Lower leg skin (tissue), 4 donors: ENCODE results near the gene INHBB. TPM values are rescaled to one million over a fixed set of nuclear protein-coding genes. Genes with fewer than 3 reads are reported as not detected.
"Not testable (repeated sequence)": the region's sequence is repeated elsewhere in the genome, so short reads cannot be mapped to it uniquely, and the experiment has no call there.

Experiments
- DNase-seq, 2 donors: peaks; one replicate each; pipeline ENCODE4 v3.0.0-alpha.2; 2019; ENCODE audit warnings: low spot score in 2 of 2
- H3K4me3 ChIP-seq: fragments of 200-600 bp; sonication (generic); 2 replicates; pipeline ENCODE4 v1.5.1; 2017; ENCODE audit warnings: mild to moderate bottlenecking, low read depth; ENCODE audit not compliant: poor library complexity, severe bottlenecking
- POLR2A ChIP-seq, 2 donors: fragments of 450-650 bp; IDR thresholded peaks; one replicate each; pipeline ENCODE4 v1.6.1; 2016 to 2017; ENCODE audit warnings: antibody characterized with exemption in 2 of 2, mild to moderate bottlenecking in 1 of 2, moderate library complexity in 1 of 2
- WGBS, 2 donors: methylation state at CpG; one replicate each; pipeline ENCODE4 v1.1.5; 2018; 5-methylcytosine and 5-hydroxymethylcytosine counted together
- intact Hi-C: fragments of 100-400 bp; cut with DNase I; formaldehyde crosslinking; loops from one replicate; pipeline ENCODE4 v1.15.0; 2023; ENCODE audit warnings: low total_unique reads
- total RNA-seq, 4 donors: library from RNA; depleted of rRNA; stranded (reverse); fragments of >200 nt; gene quantifications; one replicate each; pipeline ENCODE4 v1.1.0, GENCODE V29; 2016
- TF ChIP-seq, protein P1 (sequence below), 3 donors: fragments of 450-650 bp; IDR thresholded peaks; one replicate each; pipeline ENCODE4 v1.5.1; 2016; ENCODE audit warnings: antibody characterized with exemption in 3 of 3, mild to moderate bottlenecking in 3 of 3, moderate library complexity in 2 of 3

The INHBB gene
- total RNA-seq, 4 donors from 2014 or later, result 9.4 to 47.9 (median 25.0) TPM

- H3K4me3 ChIP-seq, result no peak overlapping the region
- intact Hi-C loops, result no loop called here
- WGBS, 2 donors, result 59 to 63% methylated on average over 4 of the region's 4 CpGs
- DNase-seq, result no peak
- no peak for TF ChIP-seq POLR2A (IDR thresholded peaks at IDR 0.05)
- TF ChIP-seq, protein P1, sequence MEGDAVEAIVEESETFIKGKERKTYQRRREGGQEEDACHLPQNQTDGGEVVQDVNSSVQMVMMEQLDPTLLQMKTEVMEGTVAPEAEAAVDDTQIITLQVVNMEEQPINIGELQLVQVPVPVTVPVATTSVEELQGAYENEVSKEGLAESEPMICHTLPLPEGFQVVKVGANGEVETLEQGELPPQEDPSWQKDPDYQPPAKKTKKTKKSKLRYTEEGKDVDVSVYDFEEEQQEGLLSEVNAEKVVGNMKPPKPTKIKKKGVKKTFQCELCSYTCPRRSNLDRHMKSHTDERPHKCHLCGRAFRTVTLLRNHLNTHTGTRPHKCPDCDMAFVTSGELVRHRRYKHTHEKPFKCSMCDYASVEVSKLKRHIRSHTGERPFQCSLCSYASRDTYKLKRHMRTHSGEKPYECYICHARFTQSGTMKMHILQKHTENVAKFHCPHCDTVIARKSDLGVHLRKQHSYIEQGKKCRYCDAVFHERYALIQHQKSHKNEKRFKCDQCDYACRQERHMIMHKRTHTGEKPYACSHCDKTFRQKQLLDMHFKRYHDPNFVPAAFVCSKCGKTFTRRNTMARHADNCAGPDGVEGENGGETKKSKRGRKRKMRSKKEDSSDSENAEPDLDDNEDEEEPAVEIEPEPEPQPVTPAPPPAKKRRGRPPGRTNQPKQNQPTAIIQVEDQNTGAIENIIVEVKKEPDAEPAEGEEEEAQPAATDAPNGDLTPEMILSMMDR (IDR thresholded peaks at IDR 0.05), result no peak
These were observed 39.6 kb downstream of the INHBB start for GRCh38 chr2:120385355-120386127.

DNA sequence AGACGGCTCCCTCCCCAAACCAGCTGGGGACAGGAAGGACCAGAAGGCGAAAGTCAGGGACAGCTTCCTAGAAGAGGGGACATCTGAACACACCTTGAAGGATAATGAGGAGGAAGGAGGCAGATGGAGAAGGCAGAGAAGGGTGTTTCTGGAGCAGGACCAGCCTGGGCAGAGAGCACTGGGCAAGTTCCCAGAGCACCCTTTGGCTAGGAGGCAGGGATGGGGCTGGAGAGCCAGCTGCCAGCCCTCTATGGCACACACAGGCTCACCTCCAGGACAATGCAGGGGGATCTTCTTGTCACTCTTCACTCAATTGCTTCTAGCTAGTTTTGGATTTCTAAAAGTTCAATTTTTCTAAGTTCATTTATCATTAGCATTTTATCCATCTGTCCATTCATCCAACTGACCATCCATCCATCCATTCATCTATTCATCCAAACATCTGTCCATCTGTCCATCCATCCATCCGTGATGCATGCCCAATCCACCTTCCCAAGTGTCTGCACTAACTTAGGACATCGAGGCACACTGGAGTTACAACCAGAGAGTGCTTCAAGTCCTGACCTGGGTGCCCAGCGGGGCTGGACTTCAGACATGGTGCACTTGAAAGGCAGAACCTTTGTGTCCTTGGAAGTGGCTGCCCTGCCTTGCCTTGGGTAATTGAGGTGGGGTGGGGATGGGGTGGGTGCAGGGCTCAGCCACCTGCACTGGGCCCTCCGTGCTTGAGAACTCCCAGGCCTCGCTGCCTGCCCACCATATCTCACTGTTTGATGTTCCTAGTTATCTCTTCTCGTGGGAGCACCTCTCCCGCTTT is 42.5 kb downstream of the INHBB start:
- DNase-seq, result peak in 1 of 2 donors; percentile 52
- TF ChIP-seq, protein P1 (IDR thresholded peaks at IDR 0.05), result no peak
- no peak for TF ChIP-seq POLR2A (IDR thresholded peaks at IDR 0.05)
- intact Hi-C loops, result no loop called here
- WGBS, 2 donors, result 80 to 82% methylated on average over 9 of the region's 9 CpGs
- H3K4me3 ChIP-seq, result no peak overlapping the region

GRCh38 chr2:120389036-120389391 is 43.1 kb downstream of the INHBB start:
- intact Hi-C loops, result no loop called here
- DNase-seq, result peak in 1 of 2 donors; percentile 82

DNA sequence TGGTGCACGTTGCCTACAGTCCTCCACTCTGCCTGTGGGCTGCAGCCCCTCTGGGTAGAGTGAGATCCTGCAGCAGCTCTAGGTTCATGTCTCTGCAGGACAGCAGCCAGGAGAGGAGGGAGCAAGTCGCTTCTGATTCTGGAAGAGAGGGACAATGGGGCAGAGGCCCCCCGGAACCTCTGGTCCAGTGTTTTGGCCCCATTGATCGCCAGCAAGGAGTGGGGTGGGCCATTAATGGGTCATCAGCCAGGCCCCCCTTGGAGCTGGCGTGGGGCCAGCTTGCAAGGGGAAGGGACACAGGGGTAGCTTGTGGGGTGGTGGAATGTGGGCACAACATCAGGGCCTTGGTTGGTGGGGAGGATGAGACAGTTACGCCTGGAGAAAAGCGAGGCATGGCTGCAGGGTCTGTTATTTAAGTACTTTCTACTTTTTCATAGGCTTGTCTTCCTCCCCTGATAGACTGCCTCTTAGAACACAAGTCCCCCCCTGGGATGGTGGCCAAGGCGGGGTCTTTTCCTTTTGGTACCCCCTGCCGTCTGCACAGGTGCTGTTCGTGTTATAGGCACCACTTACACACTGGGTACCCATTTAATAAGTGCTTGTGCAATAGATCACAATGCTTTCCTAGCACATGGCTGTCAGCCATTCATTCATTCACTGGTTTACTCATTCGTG is 44.6 kb downstream of the INHBB start:
- H3K4me3 ChIP-seq, result no peak overlapping the region
- intact Hi-C loops, result no loop called here
- TF ChIP-seq, protein P1 (IDR thresholded peaks at IDR 0.05), result no peak
- no peak for TF ChIP-seq POLR2A (IDR thresholded peaks at IDR 0.05)
- 84 to 85% methylated on average over 10 to 11 of the region's 11 CpGs for WGBS, 2 donors
- peak in 1 of 2 donors; percentile 68 for DNase-seq

More at GRCh38 chr2:120389036-120389391, 43.1 kb downstream of the INHBB start:
- no peak overlapping the region for H3K4me3 ChIP-seq
- WGBS, 2 donors, result 73 to 81% methylated on average over 4 to 9 of the region's 9 CpGs
- TF ChIP-seq POLR2A (IDR thresholded peaks at IDR 0.05), result no peak
- TF ChIP-seq, protein P1 (IDR thresholded peaks at IDR 0.05), result no peak

DNA sequence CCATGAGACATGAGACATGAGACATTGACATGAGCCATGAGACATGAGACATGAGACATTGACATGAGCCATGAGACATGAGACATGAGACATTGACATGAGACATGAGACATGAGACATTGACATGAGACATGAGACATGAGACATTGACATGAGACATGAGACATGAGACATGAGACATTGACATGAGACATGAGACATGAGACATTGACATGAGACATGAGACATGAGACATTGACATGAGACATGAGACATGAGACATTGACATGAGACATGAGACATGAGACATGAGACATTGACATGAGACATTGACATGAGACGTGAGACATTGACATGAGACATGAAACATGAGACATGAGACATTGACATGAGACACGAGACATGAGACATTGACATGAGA is 45.4 kb downstream of the INHBB start:
- 27 to 39% methylated on average over 2 of the region's 2 CpGs for WGBS, 2 donors
- intact Hi-C loops, DNase-seq, H3K4me3 ChIP-seq: not testable (repeated sequence)
